Measurements from ENCODE around the gene PYROXD2.

PYROXD2 gene

DNA sequence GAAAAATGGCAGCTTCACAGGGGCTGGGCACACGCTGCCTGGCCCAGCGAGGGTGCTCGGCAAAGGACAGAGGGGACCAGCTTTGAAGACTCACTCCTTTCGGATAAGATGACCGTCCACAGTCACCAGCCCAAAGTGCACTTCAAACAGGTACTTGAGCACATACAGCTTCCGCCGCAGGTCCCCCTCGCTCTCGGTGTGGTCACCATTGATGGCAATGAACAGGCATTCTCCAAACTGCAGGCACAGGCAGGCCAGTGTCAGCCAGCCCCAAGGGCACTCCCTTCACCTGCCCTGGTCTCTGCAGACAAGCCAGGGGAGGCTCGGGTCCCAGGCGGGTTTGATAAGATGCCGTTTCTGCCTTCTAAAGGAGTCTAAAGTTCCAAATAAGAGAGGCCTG, 20.2 kb upstream of the PYROXD2 start:
- DNase-seq (ENCODE audit: extremely low read depth in 1 of 2, low read depth in 1 of 2): no peak

DNA sequence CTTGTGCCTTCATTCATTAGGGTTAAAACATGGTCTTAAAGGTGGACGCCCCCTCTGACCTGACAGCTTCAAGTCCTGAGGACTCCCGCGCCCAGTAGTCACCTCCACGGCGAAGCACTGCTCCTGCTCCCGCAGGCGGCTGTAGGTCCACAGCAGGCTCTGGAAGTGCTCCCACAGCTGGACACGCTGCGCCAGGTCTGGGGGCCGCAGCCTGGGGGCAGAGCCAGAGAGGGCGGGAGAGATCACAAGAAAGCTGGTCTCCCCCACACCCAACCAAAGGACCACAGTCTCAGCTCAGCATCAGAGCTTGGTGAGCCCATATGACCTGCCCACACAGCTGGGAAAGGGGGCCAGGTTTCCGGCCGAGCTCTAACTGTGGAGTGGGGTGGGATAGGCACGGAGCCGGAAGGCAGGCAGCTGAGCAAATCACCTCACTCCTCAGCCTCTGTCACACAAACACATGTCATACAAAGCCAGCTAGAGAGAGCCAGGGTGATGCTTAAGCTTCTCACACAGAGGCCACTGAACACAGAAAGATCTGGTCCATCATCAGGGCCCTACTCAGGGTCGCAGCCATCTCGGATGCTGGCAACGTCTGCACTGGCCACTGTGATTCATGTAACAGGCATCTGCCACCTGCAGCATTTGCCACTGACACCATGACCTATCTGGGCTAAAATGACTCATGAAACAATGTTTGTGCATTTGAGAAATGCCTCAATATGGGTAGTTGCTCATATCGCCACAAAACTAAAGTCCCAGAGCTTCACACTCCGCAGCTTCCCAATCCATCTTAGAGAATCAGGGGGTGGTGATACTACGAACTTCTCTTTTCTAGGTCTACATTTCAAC, 19.1 kb upstream of the PYROXD2 start:
- no peak for DNase-seq (ENCODE audit: extremely low read depth in 1 of 2, low read depth in 1 of 2)

DNA sequence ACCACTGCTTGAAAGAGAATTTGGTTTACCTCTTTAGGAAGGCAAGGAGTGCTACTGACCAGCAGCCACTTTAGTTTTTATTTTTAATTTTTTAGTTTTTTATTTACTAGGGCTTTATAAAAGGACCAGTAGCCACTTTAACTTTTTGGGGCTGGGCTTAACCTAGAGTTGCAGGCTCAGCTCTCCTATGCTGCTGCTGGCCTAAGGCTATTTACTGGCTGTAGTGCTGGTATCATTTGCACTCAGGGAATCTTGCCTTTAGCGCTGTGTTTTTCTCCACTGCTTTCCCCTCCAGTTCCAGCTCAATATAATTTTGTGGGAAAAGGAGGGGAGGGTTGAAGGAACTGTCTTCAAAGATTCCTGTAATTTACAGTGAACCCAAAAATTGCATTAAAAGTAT, 18.4 kb upstream of the PYROXD2 start:
- DNase-seq (ENCODE audit: extremely low read depth in 1 of 2, low read depth in 1 of 2): no peak

- no peak for DNase-seq (ENCODE audit: extremely low read depth in 1 of 2, low read depth in 1 of 2)
Measured at GRCh38 chr10:98432330-98432729, 17.3 kb upstream of the PYROXD2 start.

DNA sequence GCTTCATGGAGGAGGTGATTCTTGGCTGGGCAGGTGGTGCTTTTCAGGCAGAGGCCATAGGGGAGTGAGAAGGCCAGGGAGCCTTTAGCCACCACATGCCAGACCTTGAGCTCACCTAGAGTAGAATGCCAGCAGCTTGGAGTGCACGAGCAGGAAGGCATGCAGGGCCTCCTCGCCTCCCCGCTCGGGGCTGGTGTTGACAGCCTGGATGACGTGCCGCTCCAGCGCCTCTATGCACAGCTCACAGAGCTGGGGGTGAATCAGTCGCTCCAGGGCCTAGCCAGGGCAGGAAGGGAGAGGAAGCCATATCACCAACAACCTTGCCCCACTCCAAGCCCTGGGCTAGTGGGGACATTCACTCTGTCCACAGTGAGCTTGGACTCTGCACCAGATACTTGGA, 16.0 kb upstream of the PYROXD2 start:
- no peak for DNase-seq (ENCODE audit: extremely low read depth in 1 of 2, low read depth in 1 of 2)

- DNase-seq (ENCODE audit: extremely low read depth in 1 of 2, low read depth in 1 of 2): no peak
Measured at GRCh38 chr10:98430427-98430826, 15.4 kb upstream of the PYROXD2 start.

DNA sequence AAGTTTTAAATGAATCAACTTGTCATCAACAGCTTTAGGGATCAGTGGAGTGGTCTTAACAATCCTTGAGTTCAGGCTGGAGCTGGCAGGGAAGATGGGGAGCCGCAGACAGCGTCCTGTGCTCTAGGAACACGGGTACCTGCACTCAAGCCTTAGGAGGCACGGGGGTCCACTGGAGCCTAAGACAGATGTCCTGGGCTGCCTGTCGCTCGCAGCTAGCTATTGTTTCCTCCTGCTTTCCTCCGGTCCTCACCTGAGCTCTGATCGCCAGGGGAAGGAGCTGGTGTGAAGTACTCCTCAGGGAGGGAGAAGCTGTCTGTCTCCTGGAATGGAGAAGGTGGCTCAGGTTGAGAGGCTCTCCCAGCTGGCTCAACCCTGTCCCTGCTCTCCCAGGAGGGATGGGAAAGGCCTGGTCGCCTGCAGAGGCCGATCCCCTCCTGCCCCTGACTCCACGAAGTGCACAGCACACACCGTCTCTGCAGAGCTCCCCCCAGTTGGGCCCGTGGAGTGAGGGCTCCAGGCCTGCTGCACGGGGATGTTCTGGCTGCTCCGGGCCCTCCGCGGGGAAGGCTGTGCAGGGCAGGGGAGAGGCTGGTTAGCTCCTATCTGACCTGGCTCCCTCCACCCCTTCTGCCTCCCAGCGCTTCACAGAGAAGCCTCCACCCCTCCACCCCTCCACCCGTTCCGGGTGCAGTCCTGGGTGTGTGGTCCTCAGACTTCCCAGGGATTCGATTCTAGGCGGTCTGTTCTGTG, 14.5 kb upstream of the PYROXD2 start:
- DNase-seq (ENCODE audit: extremely low read depth in 1 of 2, low read depth in 1 of 2): no peak

GRCh38 chr10:98427011-98427515, 12.1 kb upstream of the PYROXD2 start:
- no peak for DNase-seq (ENCODE audit: extremely low read depth in 1 of 2, low read depth in 1 of 2)

- no peak for DNase-seq (ENCODE audit: extremely low read depth in 1 of 2, low read depth in 1 of 2)
Measured at GRCh38 chr10:98425511-98426352, 10.8 kb upstream of the PYROXD2 start.

GRCh38 chr10:98424295-98425254, 9.6 kb upstream of the PYROXD2 start:
- DNase-seq (ENCODE audit: extremely low read depth in 1 of 2, low read depth in 1 of 2): no peak

DNA sequence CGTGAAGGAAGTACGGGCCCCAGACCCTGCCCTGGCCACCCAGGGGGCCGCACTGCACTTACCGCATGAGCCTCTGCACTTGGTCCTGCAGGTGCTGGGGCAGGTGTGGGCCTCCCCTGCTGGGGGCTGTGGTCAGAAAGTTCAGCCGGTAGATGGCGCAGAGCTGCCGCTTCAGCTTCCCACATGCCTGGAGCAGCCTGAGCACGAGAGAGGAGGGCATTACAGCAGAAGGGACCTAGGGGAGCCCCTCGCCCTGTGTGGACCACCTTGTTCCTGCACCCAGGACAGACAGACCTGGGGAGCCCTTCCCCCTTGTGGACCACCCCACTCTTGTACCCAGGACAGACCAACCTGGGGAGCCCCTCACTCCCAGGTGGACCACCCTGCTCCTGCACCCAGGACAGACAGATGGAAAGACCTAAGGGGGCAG, 8.7 kb upstream of the PYROXD2 start:
- DNase-seq (ENCODE audit: extremely low read depth in 1 of 2, low read depth in 1 of 2): no peak

DNA sequence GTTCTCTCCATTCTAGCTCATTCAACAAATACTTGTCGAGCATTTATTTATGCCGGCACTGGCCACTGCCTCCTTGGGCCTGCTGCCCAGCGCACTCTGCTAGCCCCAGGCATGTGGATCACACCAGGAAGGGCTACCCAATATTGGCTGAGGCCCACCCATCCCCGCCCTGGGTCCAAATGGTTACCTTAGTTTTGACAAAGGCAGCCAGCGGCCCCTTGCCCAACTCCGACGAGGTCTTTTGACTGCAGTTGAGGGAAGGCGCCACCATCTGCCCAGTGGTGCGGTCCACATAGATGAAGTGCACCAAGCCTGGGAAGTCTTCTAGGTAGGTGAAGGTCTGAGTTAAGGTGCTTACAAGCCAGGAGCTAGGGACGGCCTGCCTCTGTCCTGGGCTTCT, 7.2 kb upstream of the PYROXD2 start:
- DNase-seq (ENCODE audit: extremely low read depth in 1 of 2, low read depth in 1 of 2): no peak

GRCh38 chr10:98420786-98421185, 5.8 kb upstream of the PYROXD2 start:
- DNase-seq (ENCODE audit: extremely low read depth in 1 of 2, low read depth in 1 of 2): no peak

DNA sequence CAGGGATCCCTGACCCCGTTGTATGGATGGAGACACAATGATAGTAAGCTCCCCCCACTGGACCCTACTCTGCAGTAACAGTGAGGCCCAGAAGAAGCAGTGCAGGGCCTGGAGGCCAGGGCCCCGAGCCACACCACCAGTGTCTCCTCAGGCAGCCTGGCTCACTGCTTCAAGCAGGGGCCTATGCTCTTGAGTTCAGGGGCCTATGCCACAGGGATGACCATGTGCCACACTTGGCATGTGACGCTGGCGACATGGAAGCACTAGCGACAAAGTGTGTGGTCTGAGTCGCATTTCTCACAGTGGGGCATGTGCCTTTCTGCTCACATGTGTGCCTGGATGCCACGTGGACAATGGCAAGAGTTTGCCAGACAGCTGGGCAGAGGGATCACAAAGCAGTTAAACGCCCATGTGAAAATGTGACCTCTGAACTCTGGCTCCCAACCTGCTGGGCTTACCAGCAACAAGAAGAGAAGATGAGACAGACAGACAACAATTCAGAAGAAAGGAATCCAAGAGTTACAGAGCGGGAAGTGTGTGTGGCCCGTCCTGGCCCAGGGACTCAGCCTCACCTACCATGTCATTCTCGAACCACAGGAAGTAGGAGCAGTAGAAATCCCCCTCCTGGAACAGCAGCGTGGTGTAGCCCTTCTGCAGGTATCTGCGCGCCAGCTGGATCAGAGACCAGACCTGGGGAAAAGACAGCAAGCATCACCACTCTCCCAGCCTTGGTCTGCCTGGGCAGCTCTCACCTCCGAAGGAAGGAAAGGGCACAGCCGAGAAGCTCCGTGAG, 4.7 kb upstream of the PYROXD2 start:
- DNase-seq (ENCODE audit: extremely low read depth in 1 of 2, low read depth in 1 of 2): no peak

- DNase-seq (ENCODE audit: extremely low read depth in 1 of 2, low read depth in 1 of 2): no peak
Measured at GRCh38 chr10:98418665-98419468, 3.9 kb upstream of the PYROXD2 start.

- no peak for DNase-seq (ENCODE audit: extremely low read depth in 1 of 2, low read depth in 1 of 2)
Measured at GRCh38 chr10:98417973-98418664, 3.1 kb upstream of the PYROXD2 start.

DNA sequence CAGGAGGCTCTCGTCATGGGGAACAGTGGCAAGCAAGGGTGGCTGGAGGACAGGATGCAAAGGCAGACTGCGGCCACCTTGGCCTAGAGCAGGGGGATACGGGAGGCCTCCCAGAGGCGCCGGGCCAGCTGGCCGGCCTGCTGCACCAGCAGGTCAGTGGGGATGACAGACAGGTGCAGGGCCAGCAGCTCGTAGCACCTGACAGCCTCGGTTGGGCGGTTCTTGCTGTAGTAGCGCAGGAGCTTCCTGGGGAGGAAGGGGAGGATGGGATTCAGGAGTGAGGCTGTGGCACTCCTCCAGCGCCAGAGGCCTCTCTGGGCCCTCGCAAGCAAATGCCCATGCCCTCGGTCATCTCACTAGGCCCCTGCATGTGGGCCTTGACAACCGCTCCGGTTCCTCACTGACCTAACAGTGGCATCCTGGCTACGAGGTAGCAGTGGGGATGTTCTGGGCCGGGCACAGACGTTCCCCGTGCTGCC, 2.5 kb upstream of the PYROXD2 start:
- no peak for DNase-seq (ENCODE audit: extremely low read depth in 1 of 2, low read depth in 1 of 2)
